ENCODE data around the gene GPX8.
A peak's percentile ranks its signal among the peaks of the same experiment; 100 is the strongest.

The GPX8 gene

DNA sequence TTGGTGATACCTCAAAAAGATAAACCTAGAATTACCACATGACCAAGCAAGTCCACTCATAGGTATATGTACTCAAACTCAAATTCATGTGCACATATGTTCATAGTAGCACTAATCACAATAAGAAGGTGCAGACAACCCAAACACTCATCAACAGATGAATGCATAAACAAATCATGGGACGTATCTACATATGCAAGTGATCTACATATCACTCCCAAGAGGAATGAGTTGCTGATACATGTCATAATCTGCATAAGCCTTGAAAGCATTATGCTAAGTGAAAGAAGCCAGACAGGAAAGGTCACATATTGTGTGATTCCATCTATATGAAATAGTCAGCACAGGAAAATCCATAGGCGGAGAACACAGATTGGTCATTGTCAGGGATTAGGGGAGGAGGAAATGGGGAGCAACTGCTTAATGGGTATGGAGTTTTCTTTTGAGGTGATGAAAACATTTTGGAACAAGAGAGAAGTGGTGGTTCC is 10.6 kb upstream of the GPX8 start:
- no peak overlapping the region for H3K4me3 ChIP-seq (replicated peaks; ENCODE audit: low read depth, low read length)
- TF ChIP-seq, protein P1, sequence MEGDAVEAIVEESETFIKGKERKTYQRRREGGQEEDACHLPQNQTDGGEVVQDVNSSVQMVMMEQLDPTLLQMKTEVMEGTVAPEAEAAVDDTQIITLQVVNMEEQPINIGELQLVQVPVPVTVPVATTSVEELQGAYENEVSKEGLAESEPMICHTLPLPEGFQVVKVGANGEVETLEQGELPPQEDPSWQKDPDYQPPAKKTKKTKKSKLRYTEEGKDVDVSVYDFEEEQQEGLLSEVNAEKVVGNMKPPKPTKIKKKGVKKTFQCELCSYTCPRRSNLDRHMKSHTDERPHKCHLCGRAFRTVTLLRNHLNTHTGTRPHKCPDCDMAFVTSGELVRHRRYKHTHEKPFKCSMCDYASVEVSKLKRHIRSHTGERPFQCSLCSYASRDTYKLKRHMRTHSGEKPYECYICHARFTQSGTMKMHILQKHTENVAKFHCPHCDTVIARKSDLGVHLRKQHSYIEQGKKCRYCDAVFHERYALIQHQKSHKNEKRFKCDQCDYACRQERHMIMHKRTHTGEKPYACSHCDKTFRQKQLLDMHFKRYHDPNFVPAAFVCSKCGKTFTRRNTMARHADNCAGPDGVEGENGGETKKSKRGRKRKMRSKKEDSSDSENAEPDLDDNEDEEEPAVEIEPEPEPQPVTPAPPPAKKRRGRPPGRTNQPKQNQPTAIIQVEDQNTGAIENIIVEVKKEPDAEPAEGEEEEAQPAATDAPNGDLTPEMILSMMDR (IDR thresholded peaks at IDR 0.05; ENCODE audit: low read depth, low read length, missing control alignments): no peak
- no peak for DNase-seq (ENCODE audit: extremely low read depth, low read depth)

DNA sequence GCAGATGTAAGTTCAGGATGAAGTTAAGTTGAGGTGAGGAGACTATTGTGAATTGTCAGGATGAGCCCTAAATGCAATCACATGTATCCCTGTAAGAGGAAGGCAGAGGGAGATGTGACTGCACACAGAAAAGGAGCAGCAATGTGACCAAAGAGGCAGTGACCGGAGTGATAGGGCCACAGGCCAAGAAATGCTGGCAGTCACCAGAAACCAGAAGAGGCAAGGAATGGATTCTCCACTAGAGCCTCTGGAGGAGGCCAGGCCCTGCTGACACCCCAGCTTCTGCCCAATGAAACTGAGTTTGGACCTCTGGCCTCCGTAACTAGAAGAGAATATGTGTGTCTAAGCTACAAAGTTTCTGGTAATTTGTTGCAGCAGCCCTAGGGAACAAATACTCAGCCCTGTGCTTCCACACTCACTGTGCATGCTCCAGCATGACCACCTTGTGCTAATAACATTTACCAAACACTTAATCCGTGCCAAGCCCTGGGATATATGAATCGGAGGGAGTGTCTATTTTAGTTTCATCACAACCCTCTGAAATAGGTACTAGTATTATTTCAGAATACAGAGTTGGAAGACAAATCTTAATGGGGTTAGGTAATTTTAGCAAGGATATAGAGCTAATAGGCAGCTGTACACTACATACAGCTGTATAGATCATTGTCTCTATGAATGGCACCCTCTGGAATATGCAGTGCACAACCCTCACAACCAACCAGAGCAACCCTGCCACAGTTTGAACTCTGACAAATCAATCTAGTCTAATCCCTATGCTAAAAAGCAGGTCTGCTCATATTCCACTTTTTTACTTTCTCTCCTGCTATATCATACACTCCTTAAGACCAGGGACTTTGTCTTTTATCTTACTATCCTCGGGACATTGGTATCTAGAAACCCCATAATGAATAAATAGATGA is 7.8 kb upstream of the GPX8 start:
- peak; percentile 46 for DNase-seq (ENCODE audit: extremely low read depth, low read depth)
- TF ChIP-seq, protein P1 (IDR thresholded peaks at IDR 0.05; ENCODE audit: low read depth, low read length, missing control alignments): no peak
- no peak overlapping the region for H3K4me3 ChIP-seq (replicated peaks; ENCODE audit: low read depth, low read length)

GRCh38 chr5:55154873-55155272 is 5.1 kb upstream of the GPX8 start:
- DNase-seq (ENCODE audit: extremely low read depth, low read depth): no peak
- TF ChIP-seq, protein P1 (IDR thresholded peaks at IDR 0.05; ENCODE audit: low read depth, low read length, missing control alignments): no peak
- no peak overlapping the region for H3K4me3 ChIP-seq (replicated peaks; ENCODE audit: low read depth, low read length)

DNA sequence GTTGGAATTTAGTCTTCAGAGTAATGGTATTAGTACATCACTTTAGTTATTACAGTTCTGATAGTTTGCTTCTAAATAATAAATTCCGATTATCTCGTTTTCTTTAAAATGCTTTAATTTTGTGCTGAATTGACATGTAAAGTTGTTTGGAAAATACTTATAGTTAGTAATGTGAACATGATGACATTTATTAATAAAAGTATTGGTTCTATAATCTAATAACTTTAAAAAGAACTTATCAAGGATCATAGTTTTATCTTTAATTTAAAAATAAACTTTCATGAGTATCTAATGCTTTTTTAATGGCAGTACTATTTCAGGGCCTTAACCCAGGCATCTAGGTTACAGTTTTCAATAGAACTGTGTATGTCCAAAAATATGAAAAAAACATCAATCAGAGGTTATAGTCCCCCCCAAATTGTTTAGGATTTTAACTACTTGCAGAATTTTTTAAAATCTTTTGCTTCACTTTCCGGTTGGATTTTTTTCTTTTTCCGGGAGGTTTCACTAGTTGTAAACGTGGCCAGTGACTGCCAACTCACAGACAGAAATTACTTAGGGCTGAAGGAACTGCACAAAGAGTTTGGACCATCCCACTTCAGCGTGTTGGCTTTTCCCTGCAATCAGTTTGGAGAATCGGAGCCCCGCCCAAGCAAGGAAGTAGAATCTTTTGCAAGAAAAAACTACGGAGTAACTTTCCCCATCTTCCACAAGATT is 680 bp downstream of the GPX8 start:
- H3K4me3 ChIP-seq (replicated peaks; ENCODE audit: low read depth, low read length): peak overlapping the region; percentile 58
- peak; percentile 87 for DNase-seq (ENCODE audit: extremely low read depth, low read depth)
- TF ChIP-seq, protein P1 (IDR thresholded peaks at IDR 0.05; ENCODE audit: low read depth, low read length, missing control alignments): no peak

DNA sequence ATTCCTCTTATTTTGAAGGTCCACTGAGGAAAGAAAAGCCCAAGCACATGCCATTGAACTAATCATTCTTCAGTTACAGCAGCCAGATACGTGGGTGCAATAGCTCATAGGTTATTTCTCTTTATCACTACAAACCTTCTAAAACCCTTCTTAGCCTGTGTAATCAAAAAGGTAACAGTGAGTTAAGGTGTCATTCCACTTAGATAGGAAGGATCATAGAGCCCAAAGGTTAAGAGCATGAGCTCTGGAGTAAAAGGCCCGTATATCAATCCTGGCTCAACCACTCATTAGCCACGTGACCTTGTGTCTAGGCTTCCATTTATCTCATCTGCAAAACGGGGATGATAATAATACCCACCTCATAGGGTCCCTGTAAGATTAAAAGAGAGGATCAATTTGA is 2.7 kb downstream of the GPX8 start:
- TF ChIP-seq, protein P1 (IDR thresholded peaks at IDR 0.05; ENCODE audit: low read depth, low read length, missing control alignments): no peak

DNA sequence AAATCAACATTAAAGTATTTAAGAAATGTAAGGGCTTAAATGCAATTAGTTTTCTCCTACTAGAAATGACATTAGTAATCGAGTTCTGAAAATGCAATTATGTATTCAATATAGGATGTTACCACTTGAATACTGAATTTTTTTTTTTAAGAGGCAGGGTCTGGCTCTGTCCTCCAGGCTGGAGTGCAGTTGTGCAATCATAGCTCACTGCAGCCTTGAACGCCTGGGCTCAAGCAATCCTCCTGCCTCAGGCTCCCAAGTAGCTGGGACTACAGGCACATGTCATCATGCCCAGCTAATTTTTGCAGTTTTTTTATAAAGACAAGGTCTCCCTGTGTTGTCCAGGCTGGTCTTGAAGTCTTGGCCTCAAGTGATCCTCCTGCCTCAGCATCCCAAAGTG is 11.5 kb downstream of the GPX8 start:
- no peak for DNase-seq (ENCODE audit: extremely low read depth, low read depth)
- no peak overlapping the region for H3K4me3 ChIP-seq (replicated peaks; ENCODE audit: low read depth, low read length)
- TF ChIP-seq, protein P1 (IDR thresholded peaks at IDR 0.05; ENCODE audit: low read depth, low read length, missing control alignments): no peak

More for the DNA sequence above, 2.7 kb downstream of the GPX8 start:
- H3K4me3 ChIP-seq (replicated peaks; ENCODE audit: low read depth, low read length): no peak overlapping the region
- DNase-seq (ENCODE audit: extremely low read depth, low read depth): no peak

All from HFF-Myc (cell line).